Panc1 (cell line): ENCODE data around the gene MCM6. TPM values are rescaled to one million over a fixed set of nuclear protein-coding genes. Genes with fewer than 3 reads are reported as not detected.

ENCODE experiments used
- ATAC-seq: fragments of 200-7000 bp; cut with Tn5 transposase; 2 replicates; pipeline ENCODE4 v1.9.1; 2020; ENCODE audit warnings: mild to moderate bottlenecking, moderate library complexity
- BruUV-seq: library from RNA; stranded (reverse); fragments of 400-500 nt; replicated peaks from 2 replicates; lab custom pipeline; 2021; lab: Mats Ljungman, UMichigan
- CTCF ChIA-PET: fragments of 300-600 bp; sonication (Branson Sonifier 250); formaldehyde crosslinking; loops from one replicate; lab custom pipeline; 2022; ENCODE audit warnings: antibody characterized with exemption; lab: Charles Lee
- POLR2A ChIA-PET: fragments of 300-600 bp; sonication (Branson Sonifier 250); formaldehyde crosslinking; loops from one replicate; lab custom pipeline; 2022; ENCODE audit warnings: antibody characterized with exemption; lab: Charles Lee
- DNase-seq: peaks from one replicate; pipeline ENCODE4 v3.0.0-alpha.2; 2010; ENCODE audit warnings: low read depth, low spot score
- H3K27ac ChIP-seq: 2 replicates; pipeline ENCODE4 v1.5.1; 2011; ENCODE audit warnings: mild to moderate bottlenecking, low read length, inconsistent platforms
- H3K27me3 ChIP-seq: fragments of 200-500 bp; sonication (Bioruptor generic); 2 replicates; pipeline ENCODE4 v1.6.0; 2014; ENCODE audit warnings: low read length, inconsistent platforms; ENCODE audit not compliant: control insufficient read depth, insufficient read depth
- H3K36me3 ChIP-seq: fragments of 200-500 bp; sonication (Bioruptor generic); 2 replicates; pipeline ENCODE4 v1.5.1; 2014; ENCODE audit warnings: inconsistent platforms, mild to moderate bottlenecking, low read length, moderate library complexity; ENCODE audit not compliant: control insufficient read depth, insufficient read depth
- H3K4me1 ChIP-seq: 2 replicates; pipeline ENCODE4 v1.5.1; 2011; ENCODE audit warnings: inconsistent platforms, mild to moderate bottlenecking, low read length, moderate library complexity; ENCODE audit not compliant: control insufficient read depth, insufficient read depth
- H3K4me3 ChIP-seq, 2 experiments: 2 replicates each; pipeline ENCODE4 v1.5.1; 2011 to 2012; ENCODE audit warnings: low read depth in 2 of 2, low read length in 2 of 2, mild to moderate bottlenecking in 2 of 2, inconsistent platforms in 1 of 2, moderate library complexity in 1 of 2
- H3K9me3 ChIP-seq: fragments of 200-500 bp; sonication (Bioruptor generic); 2 replicates; pipeline ENCODE4 v1.5.1; 2014; ENCODE audit warnings: low read depth, mild to moderate bottlenecking, inconsistent platforms, low read length, moderate library complexity; ENCODE audit not compliant: control insufficient read depth, insufficient read depth
- POLR2AphosphoS5 ChIP-seq: IDR thresholded peaks from 2 replicates; pipeline ENCODE4 v1.6.1; 2012; ENCODE audit warnings: mild to moderate bottlenecking, low read depth, low read length, moderate library complexity
- SIN3A ChIP-seq: IDR thresholded peaks from 2 replicates; pipeline ENCODE4 v1.6.1; 2012; ENCODE audit warnings: low read depth, mild to moderate bottlenecking, low read length, moderate library complexity, borderline replicate concordance; ENCODE audit not compliant: insufficient read depth
- TCF7L2 ChIP-seq: IDR thresholded peaks from 2 replicates; pipeline ENCODE4 v1.6.1; 2011; ENCODE audit warnings: mild to moderate bottlenecking, low read depth, low read length, inconsistent platforms
- in situ Hi-C: cut with HindIII; loops from 2 replicates; pipeline ENCODE4 v1.10.0; 2016; ENCODE audit warnings: low sequenced_read_pairs, low pct_unique_long_range_greater_than_20kb
- intact Hi-C: fragments of 100-400 bp; cut with micrococcal nuclease; formaldehyde crosslinking; loops from one replicate; pipeline ENCODE4 v1.10.0; 2022; ENCODE audit not compliant: unreplicated experiment
- total RNA-seq: library from RNA; stranded (reverse); gene quantifications from one replicate; pipeline ENCODE4 v1.2.1, GENCODE V29; 2021; ENCODE audit not compliant: unreplicated experiment
- TF ChIP-seq, protein P1 (sequence below), 2 experiments: IDR thresholded peaks; 2 replicates each; pipeline ENCODE4 v1.6.1; 2011 to 2012; ENCODE audit warnings: low read depth in 2 of 2, control low read depth in 1 of 2, low read length in 1 of 2, mild to moderate bottlenecking in 1 of 2, moderate library complexity in 1 of 2; ENCODE audit not compliant: insufficient read depth in 1 of 2
- TF ChIP-seq, protein P2 (sequence below): fragments of 450-650 bp; IDR thresholded peaks from 2 replicates; pipeline ENCODE4 v1.5.1; 2017; ENCODE audit warnings: mild to moderate bottlenecking

The MCM6 gene
- total RNA-seq, 1 experiment from 2014 or later: 54.3 TPM

DNA sequence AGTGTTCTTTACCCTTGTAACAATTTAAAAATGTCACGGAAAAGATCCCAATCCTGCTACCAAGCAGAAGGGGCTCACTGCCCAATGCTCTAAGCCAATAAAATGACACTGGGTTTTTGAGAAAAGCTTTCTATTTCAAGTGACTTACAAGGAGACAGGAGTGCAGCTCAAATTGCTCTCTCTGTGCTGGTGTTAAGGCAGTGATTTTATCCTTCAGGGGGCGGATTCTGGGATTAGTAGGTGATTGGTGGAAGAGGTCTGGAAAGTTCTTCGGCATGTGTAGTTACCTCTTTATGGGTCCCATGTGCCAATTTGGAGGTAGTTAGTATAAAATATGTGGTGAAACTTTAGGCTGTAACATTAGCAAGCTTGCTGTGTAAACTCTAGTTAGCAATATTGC is 27.4 kb upstream of the MCM6 start:
- Histone ChIP-seq H3K27me3 (no peaks in the 10 kb centered on the region), H3K36me3 (peaks cover 18% of the 10 kb centered on the region), H3K9me3 (no peaks in the 10 kb centered on the region), H3K4me3 (no peak overlapping the region), H3K4me1 (no peaks in the 10 kb centered on the region), H3K27ac (no peak overlapping the region)
- no TSS peak for BruUV-seq
- CTCF ChIA-PET: interaction anchor here (0.7 kb wide), 1 partner anchor 84 kb away, joined by 6 read pairs; no protein-coding TSS in a partner anchor
- no peak for DNase-seq
- ATAC-seq: no peak
- in situ Hi-C loops: no loop called here
- TF ChIP-seq, protein P1, sequence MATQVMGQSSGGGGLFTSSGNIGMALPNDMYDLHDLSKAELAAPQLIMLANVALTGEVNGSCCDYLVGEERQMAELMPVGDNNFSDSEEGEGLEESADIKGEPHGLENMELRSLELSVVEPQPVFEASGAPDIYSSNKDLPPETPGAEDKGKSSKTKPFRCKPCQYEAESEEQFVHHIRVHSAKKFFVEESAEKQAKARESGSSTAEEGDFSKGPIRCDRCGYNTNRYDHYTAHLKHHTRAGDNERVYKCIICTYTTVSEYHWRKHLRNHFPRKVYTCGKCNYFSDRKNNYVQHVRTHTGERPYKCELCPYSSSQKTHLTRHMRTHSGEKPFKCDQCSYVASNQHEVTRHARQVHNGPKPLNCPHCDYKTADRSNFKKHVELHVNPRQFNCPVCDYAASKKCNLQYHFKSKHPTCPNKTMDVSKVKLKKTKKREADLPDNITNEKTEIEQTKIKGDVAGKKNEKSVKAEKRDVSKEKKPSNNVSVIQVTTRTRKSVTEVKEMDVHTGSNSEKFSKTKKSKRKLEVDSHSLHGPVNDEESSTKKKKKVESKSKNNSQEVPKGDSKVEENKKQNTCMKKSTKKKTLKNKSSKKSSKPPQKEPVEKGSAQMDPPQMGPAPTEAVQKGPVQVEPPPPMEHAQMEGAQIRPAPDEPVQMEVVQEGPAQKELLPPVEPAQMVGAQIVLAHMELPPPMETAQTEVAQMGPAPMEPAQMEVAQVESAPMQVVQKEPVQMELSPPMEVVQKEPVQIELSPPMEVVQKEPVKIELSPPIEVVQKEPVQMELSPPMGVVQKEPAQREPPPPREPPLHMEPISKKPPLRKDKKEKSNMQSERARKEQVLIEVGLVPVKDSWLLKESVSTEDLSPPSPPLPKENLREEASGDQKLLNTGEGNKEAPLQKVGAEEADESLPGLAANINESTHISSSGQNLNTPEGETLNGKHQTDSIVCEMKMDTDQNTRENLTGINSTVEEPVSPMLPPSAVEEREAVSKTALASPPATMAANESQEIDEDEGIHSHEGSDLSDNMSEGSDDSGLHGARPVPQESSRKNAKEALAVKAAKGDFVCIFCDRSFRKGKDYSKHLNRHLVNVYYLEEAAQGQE (IDR thresholded peaks at IDR 0.05; ENCODE audit: insufficient read depth in 1 of 2, low read depth in 2 of 2, low read length in 1 of 2): no peak
- TF ChIP-seq, protein P2, sequence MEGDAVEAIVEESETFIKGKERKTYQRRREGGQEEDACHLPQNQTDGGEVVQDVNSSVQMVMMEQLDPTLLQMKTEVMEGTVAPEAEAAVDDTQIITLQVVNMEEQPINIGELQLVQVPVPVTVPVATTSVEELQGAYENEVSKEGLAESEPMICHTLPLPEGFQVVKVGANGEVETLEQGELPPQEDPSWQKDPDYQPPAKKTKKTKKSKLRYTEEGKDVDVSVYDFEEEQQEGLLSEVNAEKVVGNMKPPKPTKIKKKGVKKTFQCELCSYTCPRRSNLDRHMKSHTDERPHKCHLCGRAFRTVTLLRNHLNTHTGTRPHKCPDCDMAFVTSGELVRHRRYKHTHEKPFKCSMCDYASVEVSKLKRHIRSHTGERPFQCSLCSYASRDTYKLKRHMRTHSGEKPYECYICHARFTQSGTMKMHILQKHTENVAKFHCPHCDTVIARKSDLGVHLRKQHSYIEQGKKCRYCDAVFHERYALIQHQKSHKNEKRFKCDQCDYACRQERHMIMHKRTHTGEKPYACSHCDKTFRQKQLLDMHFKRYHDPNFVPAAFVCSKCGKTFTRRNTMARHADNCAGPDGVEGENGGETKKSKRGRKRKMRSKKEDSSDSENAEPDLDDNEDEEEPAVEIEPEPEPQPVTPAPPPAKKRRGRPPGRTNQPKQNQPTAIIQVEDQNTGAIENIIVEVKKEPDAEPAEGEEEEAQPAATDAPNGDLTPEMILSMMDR: no peak
- no peak for TF ChIP-seq TCF7L2
- TF ChIP-seq POLR2AphosphoS5: no peak
- TF ChIP-seq SIN3A: no peak
- intact Hi-C loops: no loop called here
- POLR2A ChIA-PET: no interaction called here

DNA sequence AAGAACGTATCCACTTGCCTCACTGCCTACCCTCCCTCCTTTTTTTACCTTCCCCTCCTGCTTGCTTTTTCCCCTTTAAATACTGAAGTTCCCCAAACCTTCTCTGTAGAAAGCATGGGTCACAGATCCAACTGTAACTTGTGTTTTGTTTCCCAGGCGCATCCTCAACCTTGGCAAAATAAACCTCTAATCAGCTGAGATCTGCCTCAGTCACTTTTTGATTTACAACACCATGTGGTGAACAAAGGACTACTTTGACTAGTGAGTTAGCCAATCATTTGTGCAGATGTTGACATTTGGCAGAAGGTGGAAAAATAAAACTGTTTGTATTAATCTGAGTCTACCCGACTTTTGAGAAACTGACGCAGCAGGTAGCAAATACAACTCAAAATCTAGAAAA is 23.3 kb upstream of the MCM6 start:
- in situ Hi-C loops (no loop called here), intact Hi-C loops (no loop called here)
- Histone ChIP-seq H3K4me1 (no peaks in the 10 kb centered on the region), H3K9me3 (no peaks in the 10 kb centered on the region), H3K27me3 (no peaks in the 10 kb centered on the region), H3K4me3 (no peak overlapping the region), H3K36me3 (no peaks in the 10 kb centered on the region), H3K27ac (no peak overlapping the region)
- ChIA-PET POLR2A (no interaction called here), CTCF (no interaction called here)
- no TSS peak for BruUV-seq
- no peak for DNase-seq
- TF ChIP-seq, protein P2: no peak
- TF ChIP-seq, protein P1 (IDR thresholded peaks at IDR 0.05; ENCODE audit: insufficient read depth in 1 of 2, low read depth in 2 of 2, low read length in 1 of 2): no peak
- TF ChIP-seq TCF7L2: no peak
- TF ChIP-seq POLR2AphosphoS5: no peak
- no peak for TF ChIP-seq SIN3A
- ATAC-seq: no peak
